Stomach (tissue), 19 donors: ENCODE measurements around the gene CLTA. TPM values are rescaled to one million over a fixed set of nuclear protein-coding genes. Genes with fewer than 3 reads are reported as not detected.

Experiments
- DNase-seq, 2 donors: peaks; one replicate each; pipeline versions ENCODE4 v3.0.0 to v3.0.0-alpha.2; 2013 to 2019
- H3K27ac ChIP-seq, 5 donors: fragments of 200-600 bp in 4 of 5; sonication (generic) in 4 of 5; one replicate each; pipeline ENCODE4 v1.5.1; 2013 to 2019; ENCODE audit warnings: mild to moderate bottlenecking in 1 of 5, moderate library complexity in 1 of 5
- H3K27me3 ChIP-seq, 3 donors: fragments of 200-600 bp; sonication (generic); one replicate each; pipeline ENCODE4 v1.5.1; 2017 to 2019; ENCODE audit warnings: mixed run types in 1 of 3
- H3K36me3 ChIP-seq, 4 donors: fragments of 200-600 bp; sonication (generic); 1 replicate in 3 of 4; 2 replicates in 1 of 4; pipeline ENCODE4 v1.5.1; 2016 to 2019
- H3K4me1 ChIP-seq, 4 donors: fragments of 200-600 bp; sonication (generic); one replicate each; pipeline ENCODE4 v1.5.1; 2016 to 2019
- H3K4me3 ChIP-seq, 4 donors: fragments of 200-600 bp; sonication (generic) in 3 of 4; one replicate each; pipeline ENCODE4 v1.5.1; 2016 to 2019; ENCODE audit warnings: mild to moderate bottlenecking in 1 of 4
- H3K9me3 ChIP-seq, 4 donors: fragments of 200-600 bp; sonication (generic); one replicate each; pipeline ENCODE4 v1.5.1; 2016 to 2019
- EP300 ChIP-seq: sonication (generic); formaldehyde crosslinking; IDR thresholded peaks from one replicate; pipeline ENCODE4 v1.6.1; 2017; ENCODE audit warnings: antibody characterized with exemption
- POLR2A ChIP-seq, 4 donors: fragments of 450-650 bp; IDR thresholded peaks; one replicate each; pipeline ENCODE4 v1.6.1; 2016; ENCODE audit warnings: antibody characterized with exemption in 4 of 4, control low read depth in 2 of 4, mild to moderate bottlenecking in 1 of 4, moderate library complexity in 1 of 4
- POLR2AphosphoS5 ChIP-seq, 3 donors: sonication (generic); formaldehyde crosslinking; IDR thresholded peaks; one replicate each; pipeline ENCODE4 v1.6.1; 2016; ENCODE audit warnings: antibody characterized with exemption in 3 of 3
- WGBS, 5 donors: extraction: QIAGEN DNeasy Blood & Tissue Kit in 3 of 5; methylation state at CpG; one replicate each; pipeline versions ENCODE4 v1.1.5 to v1.1.7; 2013 to 2018; 5-methylcytosine and 5-hydroxymethylcytosine counted together
- intact Hi-C: fragments of 100-400 bp; cut with DNase I; formaldehyde crosslinking; loops from one replicate; pipeline ENCODE4 v1.15.1; 2023; ENCODE audit warnings: low total_unique reads
- long read RNA-seq, 10 donors: transcript quantifications; one replicate each; lab custom pipeline, GENCODE V29; 2026
- polyA plus RNA-seq, 3 donors: library from polyadenylated mRNA; stranded (reverse); fragments of 200-250 nt; gene quantifications; one replicate each; pipeline ENCODE4 v1.2.3, GENCODE V29; 2013
- total RNA-seq, 5 donors: library from RNA; depleted of rRNA; stranded (reverse); fragments of >200 nt; gene quantifications; one replicate each; pipeline versions ENCODE4 v1.1.0 to v1.2.3, GENCODE V29; 2014 to 2016
- TF ChIP-seq, protein P1 (sequence below), 7 experiments: fragments of 450-650 bp in 4 of 7; fragments of 200-600 bp in 3 of 7; sonication (generic) in 3 of 7; IDR thresholded peaks; one replicate each; pipeline ENCODE4 v1.5.1; 2016 to 2019; ENCODE audit warnings: antibody characterized with exemption in 7 of 7, control low read depth in 2 of 7, mild to moderate bottlenecking in 1 of 7
- donor health status: healthy with polysubstance abuse.
- donor health status: Bipolar disorder and iron deficiency.
- donor health status: healthy.

The CLTA gene
- total RNA-seq (100 to 1,000 TPM in 3 of 5 donors, 10 to 100 TPM in 2; 25.1 to 890 (median 117) TPM), polyA plus RNA-seq (100 to 1,000 TPM; 164 to 322 (median 196) TPM)
- long read RNA-seq, donor 1, transcript CLTA-202 (5 exons, 1,073 nt): major isoform, 43 of 51 reads
- long read RNA-seq, donor 1, partial matches to known transcripts: 7 of 51 reads
- long read RNA-seq, donor 1, other reads (novel, unspliced or antisense): 0 of 51 reads
- long read RNA-seq, donor 2, transcript CLTA-202 (5 exons, 1,073 nt): major isoform, 71 of 84 reads
- long read RNA-seq, donor 2, partial matches to known transcripts: 11 of 84 reads
- long read RNA-seq, donor 2, other reads (novel, unspliced or antisense): 0 of 84 reads
- long read RNA-seq, donor 3, transcript CLTA-202 (5 exons, 1,073 nt): major isoform, 49 of 56 reads
- long read RNA-seq, donor 3, partial matches to known transcripts: 6 of 56 reads
- long read RNA-seq, donor 3, other reads (novel, unspliced or antisense): 0 of 56 reads
- long read RNA-seq, donor 4, transcript CLTA-202 (5 exons, 1,073 nt): major isoform, 5 of 6 reads
- long read RNA-seq, donor 4, partial matches to known transcripts: 0 of 6 reads
- long read RNA-seq, donor 4, other reads (novel, unspliced or antisense): 0 of 6 reads
- long read RNA-seq, donor 5, transcript CLTA-202 (5 exons, 1,073 nt): major isoform, 78 of 83 reads
- long read RNA-seq, donor 5, partial matches to known transcripts: 0 of 83 reads
- long read RNA-seq, donor 5, other reads (novel, unspliced or antisense): 0 of 83 reads
- long read RNA-seq, donor 6, transcript CLTA-202 (5 exons, 1,073 nt): major isoform, 129 of 161 reads
- long read RNA-seq, donor 6, partial matches to known transcripts: 29 of 161 reads
- long read RNA-seq, donor 6, other reads (novel, unspliced or antisense): 0 of 161 reads
- long read RNA-seq, donor 7, transcript CLTA-202 (5 exons, 1,073 nt): major isoform, 79 of 111 reads
- long read RNA-seq, donor 7, partial matches to known transcripts: 32 of 111 reads
- long read RNA-seq, donor 7, other reads (novel, unspliced or antisense): 0 of 111 reads
- long read RNA-seq, donor 8, transcript CLTA-202 (5 exons, 1,073 nt): major isoform, 64 of 66 reads
- long read RNA-seq, donor 8, partial matches to known transcripts: 0 of 66 reads
- long read RNA-seq, donor 8, other reads (novel, unspliced or antisense): 0 of 66 reads
- long read RNA-seq, donor 9, transcript CLTA-202 (5 exons, 1,073 nt): major isoform, 61 of 73 reads
- long read RNA-seq, donor 9, partial matches to known transcripts: 11 of 73 reads
- long read RNA-seq, donor 9, other reads (novel, unspliced or antisense): 0 of 73 reads
- long read RNA-seq, donor 10, transcript CLTA-202 (5 exons, 1,073 nt): major isoform, 40 of 42 reads
- long read RNA-seq, donor 10, partial matches to known transcripts: 0 of 42 reads
- long read RNA-seq, donor 10, other reads (novel, unspliced or antisense): 0 of 42 reads

- intact Hi-C loops: loop anchor here (5.0 kb wide), 1 partner anchor 137 kb away; no protein-coding TSS in a partner anchor
- H3K4me3 ChIP-seq: peak within 1 kb of the TSS; percentile 73 to 98 (median 90)
Observed at GRCh38 chr9:36190388-36191289, at the start of gene CLTA. Gene CLTA (plus strand): TSS chr9:36190921. CDS start chr9:36191057, 136 bp downstream.

DNA sequence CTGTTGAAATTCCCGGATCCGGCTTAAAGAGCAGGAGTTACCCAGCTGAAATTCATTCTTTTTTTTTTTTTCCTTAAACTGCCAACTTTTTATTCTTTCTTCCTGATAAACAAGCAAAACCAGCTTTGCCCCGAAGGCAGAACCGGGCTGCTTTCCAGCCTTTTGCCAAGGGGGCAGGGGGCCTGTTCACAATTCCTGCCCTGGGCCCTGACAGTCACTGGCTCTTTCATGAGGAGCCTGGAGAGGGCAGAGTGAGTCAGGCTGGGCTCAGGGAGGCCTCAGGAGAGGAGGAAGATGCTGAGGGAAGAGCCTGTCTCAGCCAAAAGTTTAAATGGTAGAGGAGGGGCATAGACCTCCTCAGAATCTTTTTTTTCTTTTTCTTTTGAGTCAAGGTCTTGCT is 49.4 kb upstream of the CLTA start:
- 39 to 53% (median 51%) methylated on average over 4 of the region's 4 CpGs for WGBS, 5 donors
- H3K9me3 ChIP-seq: peaks cover 0 to 5% (median 2%) of the 10 kb centered on the region in 4 donors
- intact Hi-C loops: no loop called here
- H3K27me3 ChIP-seq: peaks cover 0 to 4% (median 0%) of the 10 kb centered on the region in 3 donors
- H3K36me3 ChIP-seq: peaks cover 0 to 6% (median 0%) of the 10 kb centered on the region in 4 donors
- TF ChIP-seq POLR2A (IDR thresholded peaks at IDR 0.05) (no peak), POLR2AphosphoS5 (IDR thresholded peaks at IDR 0.05) (no peak), EP300 (no peak)
- TF ChIP-seq, protein P1, sequence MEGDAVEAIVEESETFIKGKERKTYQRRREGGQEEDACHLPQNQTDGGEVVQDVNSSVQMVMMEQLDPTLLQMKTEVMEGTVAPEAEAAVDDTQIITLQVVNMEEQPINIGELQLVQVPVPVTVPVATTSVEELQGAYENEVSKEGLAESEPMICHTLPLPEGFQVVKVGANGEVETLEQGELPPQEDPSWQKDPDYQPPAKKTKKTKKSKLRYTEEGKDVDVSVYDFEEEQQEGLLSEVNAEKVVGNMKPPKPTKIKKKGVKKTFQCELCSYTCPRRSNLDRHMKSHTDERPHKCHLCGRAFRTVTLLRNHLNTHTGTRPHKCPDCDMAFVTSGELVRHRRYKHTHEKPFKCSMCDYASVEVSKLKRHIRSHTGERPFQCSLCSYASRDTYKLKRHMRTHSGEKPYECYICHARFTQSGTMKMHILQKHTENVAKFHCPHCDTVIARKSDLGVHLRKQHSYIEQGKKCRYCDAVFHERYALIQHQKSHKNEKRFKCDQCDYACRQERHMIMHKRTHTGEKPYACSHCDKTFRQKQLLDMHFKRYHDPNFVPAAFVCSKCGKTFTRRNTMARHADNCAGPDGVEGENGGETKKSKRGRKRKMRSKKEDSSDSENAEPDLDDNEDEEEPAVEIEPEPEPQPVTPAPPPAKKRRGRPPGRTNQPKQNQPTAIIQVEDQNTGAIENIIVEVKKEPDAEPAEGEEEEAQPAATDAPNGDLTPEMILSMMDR (IDR thresholded peaks at IDR 0.05): no peak
- H3K27ac ChIP-seq: peak overlapping the region in 4 of 5 donors; percentile 59 to 90 (median 81)
- DNase-seq: peak in 1 of 2 donors; percentile 65
- H3K4me3 ChIP-seq: no peak overlapping the region
- peaks cover 40 to 97% (median 80%) of the 10 kb centered on the region in 4 donors for H3K4me1 ChIP-seq

More at GRCh38 chr9:36190388-36191289, at the start of gene CLTA:
- TF ChIP-seq, protein P1 (IDR thresholded peaks at IDR 0.05): peak in 4 of 7 experiments; percentile 29 to 56 (median 42)
- TF ChIP-seq POLR2A (IDR thresholded peaks at IDR 0.05): peak in 2 of 4 donors; percentile 39 to 49
- no peak for TF ChIP-seq EP300
- peak; percentile 44 to 98 (median 96) for TF ChIP-seq POLR2AphosphoS5 (IDR thresholded peaks at IDR 0.05)
- Histone ChIP-seq H3K27me3 (no peaks in the 10 kb centered on the region), H3K36me3 (peaks cover 0 to 6% (median 4%) of the 10 kb centered on the region in 4 donors), H3K27ac (peak within 1 kb of the TSS; percentile 88 to 98 (median 94)), H3K4me1 (peaks cover 31 to 46% (median 38%) of the 10 kb centered on the region in 4 donors), H3K9me3 (no peaks in the 10 kb centered on the region)
- DNase-seq: peak; percentile 96 to 99
- 0% methylated on average over 34 to 68 of the region's 68 CpGs for WGBS, 5 donors

DNA sequence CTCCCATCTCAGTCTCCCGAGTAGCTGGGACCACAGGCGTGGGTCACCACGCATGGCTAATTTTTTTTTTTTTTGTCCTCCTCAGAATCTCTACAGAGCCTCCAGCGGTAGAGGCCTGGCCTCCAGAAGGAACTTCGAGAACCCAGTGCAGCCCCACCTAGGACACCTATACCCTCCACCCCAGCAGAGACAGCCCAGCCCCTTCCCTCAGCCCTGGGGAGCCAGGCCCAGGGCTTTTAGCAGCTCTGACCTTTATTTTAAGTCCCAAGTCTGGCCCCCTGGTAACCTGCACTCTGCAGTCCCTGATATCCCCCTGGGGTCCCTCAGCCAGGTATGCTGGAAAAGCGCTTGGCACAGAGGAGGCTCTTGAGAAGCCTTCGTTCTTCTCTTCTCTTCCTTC is 49.0 kb upstream of the CLTA start:
- H3K4me1 ChIP-seq: peaks cover 39 to 98% (median 78%) of the 10 kb centered on the region in 4 donors
- H3K27ac ChIP-seq: peak overlapping the region; percentile 33 to 91 (median 86)
- intact Hi-C loops: no loop called here
- DNase-seq: no peak
- H3K4me3 ChIP-seq: no peak overlapping the region
- TF ChIP-seq, protein P1 (IDR thresholded peaks at IDR 0.05): no peak
- no peak for TF ChIP-seq EP300
- TF ChIP-seq POLR2AphosphoS5 (IDR thresholded peaks at IDR 0.05): no peak
- no peak for TF ChIP-seq POLR2A (IDR thresholded peaks at IDR 0.05)
- WGBS, 5 donors: 90 to 96% (median 92%) methylated on average over 7 of the region's 7 CpGs
- peaks cover 0 to 7% (median 0%) of the 10 kb centered on the region in 4 donors for H3K36me3 ChIP-seq
- peaks cover 0 to 5% (median 2%) of the 10 kb centered on the region in 4 donors for H3K9me3 ChIP-seq
- peaks cover 0 to 4% (median 0%) of the 10 kb centered on the region in 3 donors for H3K27me3 ChIP-seq
